ENCODE data around the gene ARHGEF1. TPM values are rescaled to one million over a fixed set of nuclear protein-coding genes. Genes with fewer than 3 reads are reported as not detected.

The ARHGEF1 gene
- total RNA-seq, 6 experiments from 2014 or later: 63.8 to 73.3 (median 68.2) TPM

DNA sequence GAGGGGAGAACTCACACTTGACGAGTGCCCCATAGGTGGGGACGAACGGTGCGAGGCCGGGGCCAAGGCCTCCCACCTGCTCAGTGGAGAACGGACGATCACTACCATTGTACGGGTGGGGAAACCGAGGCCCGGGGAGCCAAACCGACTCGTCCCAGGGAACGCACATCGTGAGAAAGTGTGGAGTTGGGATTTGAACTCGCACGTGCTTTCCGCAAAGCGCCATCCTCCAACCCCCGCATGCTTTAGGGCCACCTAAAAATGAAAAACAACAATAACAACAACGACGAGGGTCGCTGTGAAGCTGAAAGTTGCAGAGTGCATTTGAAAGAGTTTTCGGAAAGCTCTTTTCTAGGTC, 458 bp downstream of the ARHGEF1 start:
- peaks cover 46% of the 10 kb centered on the region for H3K4me1 Mint-ChIP-seq (ENCODE audit: low read depth)
- no peak for DNase-seq
- H3K9me3 Mint-ChIP-seq: no peaks in the 10 kb centered on the region
- H3K27me3 Mint-ChIP-seq (ENCODE audit: insufficient read depth): peaks cover 6% of the 10 kb centered on the region
- TF ChIP-seq CTCF (IDR thresholded peaks at IDR 0.05): no peak
- H3K27ac Mint-ChIP-seq: peak overlapping the region; percentile 88
- peak overlapping the region; percentile 94 for H3K4me3 Mint-ChIP-seq
- peaks cover 5% of the 10 kb centered on the region; the same call in 1 of the 2 replicates for H3K36me3 Mint-ChIP-seq (ENCODE audit: low read depth)

DNA sequence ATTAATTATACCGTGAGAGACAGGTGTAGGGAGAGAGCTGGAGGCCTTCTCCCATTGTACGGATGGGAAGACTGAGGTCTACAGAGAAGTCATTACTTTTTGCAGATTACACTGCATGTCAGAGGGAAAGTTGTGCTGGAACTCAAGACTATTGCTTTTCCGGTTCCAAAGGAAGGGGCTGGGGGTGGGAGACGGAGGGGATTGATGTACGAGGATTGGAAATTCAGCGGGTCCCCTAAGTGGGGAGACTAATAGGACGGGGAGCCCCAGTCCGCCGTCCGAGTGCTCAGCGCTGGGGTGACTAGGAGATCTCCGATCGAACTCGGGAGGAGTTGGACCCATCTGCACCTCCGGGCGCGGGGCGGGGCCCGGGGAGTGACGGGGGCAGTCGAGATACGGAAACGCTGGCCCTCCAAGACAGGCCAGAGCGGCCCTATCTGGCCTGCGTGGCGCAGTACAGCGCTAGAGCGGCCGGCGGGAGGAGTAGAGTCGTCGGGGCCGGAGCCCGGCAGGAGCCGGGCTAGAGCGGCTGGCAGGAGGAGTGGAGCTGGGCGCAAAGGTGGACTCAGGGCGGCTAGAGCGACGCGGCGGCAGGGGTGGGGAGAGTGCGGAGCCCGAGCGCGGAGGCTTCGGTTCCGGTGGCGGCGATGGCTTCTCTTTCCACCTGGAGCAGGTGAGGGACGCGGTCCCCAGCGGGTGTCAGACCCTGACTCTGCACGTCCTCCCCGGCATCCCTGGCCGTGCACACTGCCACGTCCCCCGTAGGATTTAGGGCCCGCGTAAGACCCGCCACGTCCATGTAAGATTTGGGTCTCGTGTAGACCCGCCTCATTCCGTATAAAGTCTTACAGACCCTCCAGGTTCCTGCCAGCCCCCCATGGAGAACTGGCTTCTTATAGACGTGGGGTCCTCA, 1.1 kb downstream of the ARHGEF1 start:
- H3K9me3 Mint-ChIP-seq: no peaks in the 10 kb centered on the region
- peaks cover 47% of the 10 kb centered on the region for H3K4me1 Mint-ChIP-seq (ENCODE audit: low read depth)
- H3K27ac Mint-ChIP-seq: peak overlapping the region; percentile 88
- TF ChIP-seq CTCF (IDR thresholded peaks at IDR 0.05): 0 out of 2 replicates have a peak, but pooled peaks have one; percentile 12
- DNase-seq: peak; percentile 97
- H3K36me3 Mint-ChIP-seq (ENCODE audit: low read depth): peaks cover 5% of the 10 kb centered on the region; the same call in 1 of the 2 replicates
- peaks cover 6% of the 10 kb centered on the region for H3K27me3 Mint-ChIP-seq (ENCODE audit: insufficient read depth)
- peak overlapping the region; percentile 94 for H3K4me3 Mint-ChIP-seq

DNA sequence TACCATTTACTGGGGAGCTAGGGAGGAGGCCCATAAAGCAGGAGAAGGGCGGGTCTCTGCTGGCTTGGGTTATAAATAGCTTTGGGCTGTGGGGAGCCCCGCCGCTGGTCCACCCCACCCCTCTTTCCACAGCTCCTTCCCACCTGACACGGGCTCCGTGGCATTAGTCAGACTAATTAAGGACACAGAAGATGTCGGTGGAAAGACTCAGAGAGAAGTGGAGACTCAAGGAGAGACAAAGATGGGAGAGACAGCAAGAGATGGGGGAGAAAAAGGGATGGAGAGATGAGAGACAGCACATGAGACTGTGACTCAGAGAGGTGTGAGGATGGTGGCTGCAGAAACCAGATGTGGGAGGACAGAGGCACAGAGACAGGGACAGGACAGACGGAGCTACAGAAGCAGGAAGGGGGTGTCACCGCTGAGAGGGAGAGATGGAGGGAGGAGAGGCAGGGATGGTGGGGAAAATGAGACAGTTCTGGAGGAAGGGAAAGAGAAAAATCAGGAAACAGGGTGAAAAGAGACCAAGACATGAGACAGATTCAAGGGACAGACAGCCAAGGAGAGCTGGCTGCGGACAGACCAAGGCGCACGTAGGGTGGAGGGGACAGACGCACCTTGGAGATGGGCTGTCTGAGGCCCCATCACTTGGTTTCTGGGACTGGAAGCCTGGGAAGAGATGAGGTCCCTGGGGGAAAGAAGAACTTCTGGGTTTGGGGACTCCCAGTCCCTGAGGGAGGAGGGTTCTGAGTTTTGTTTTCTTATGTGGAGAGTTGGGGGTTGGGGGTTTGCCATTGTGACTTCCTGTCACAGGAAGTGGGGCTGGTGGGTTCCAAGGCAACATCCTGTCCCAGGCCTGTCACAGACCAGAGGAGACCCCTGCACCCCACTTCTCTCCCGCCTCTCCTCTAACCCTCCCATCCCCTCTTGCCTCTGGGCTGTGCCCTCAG, 4.1 kb downstream of the ARHGEF1 start:
- H3K9me3 Mint-ChIP-seq: no peaks in the 10 kb centered on the region
- H3K36me3 Mint-ChIP-seq (ENCODE audit: low read depth): peaks cover 5% of the 10 kb centered on the region; the same call in 1 of the 2 replicates
- TF ChIP-seq CTCF (IDR thresholded peaks at IDR 0.05): no peak
- peak overlapping the region; percentile 40 for H3K4me3 Mint-ChIP-seq
- peak overlapping the region; percentile 73 for H3K27ac Mint-ChIP-seq
- no peak for DNase-seq
- peaks cover 46% of the 10 kb centered on the region for H3K4me1 Mint-ChIP-seq (ENCODE audit: low read depth)
- peaks cover 3% of the 10 kb centered on the region for H3K27me3 Mint-ChIP-seq (ENCODE audit: insufficient read depth)

DNA sequence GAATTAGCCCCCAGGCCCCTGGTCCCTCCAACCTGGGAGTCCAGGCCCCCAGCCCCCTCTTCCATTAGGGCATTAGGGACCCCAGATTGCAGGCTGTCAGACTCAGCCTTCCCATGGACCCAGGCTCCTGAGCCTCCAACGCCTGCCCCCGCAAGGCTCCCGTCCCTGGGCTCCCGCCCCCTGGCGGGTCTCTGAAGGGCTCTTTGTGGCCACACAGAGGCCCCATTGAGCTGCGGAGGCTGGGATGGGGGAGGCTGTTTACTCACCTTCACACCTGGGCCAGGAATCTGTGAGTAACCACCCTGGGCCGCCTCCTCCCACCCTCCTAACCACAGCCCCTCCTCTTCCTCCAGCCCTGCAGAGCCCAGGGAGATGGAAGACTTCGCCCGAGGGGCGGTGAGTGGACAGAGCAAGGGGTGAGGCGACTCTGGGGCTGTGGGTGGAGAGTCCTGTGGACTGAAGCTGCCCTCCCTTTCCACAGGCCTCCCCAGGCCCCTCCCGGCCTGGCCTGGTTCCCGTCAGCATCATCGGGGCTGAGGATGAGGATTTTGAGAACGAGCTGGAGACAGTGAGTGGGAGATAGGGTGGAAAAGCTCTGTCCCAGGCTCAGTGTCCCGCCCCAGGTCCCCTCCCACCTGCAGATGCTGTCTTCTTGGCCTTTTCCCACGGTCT, 4.9 kb downstream of the ARHGEF1 start:
- Mint-ChIP-seq H3K27ac (peak overlapping the region; percentile 61), H3K9me3 (no peaks in the 10 kb centered on the region), H3K4me1 (ENCODE audit: low read depth) (peaks cover 38% of the 10 kb centered on the region), H3K4me3 (no peak overlapping the region), H3K27me3 (ENCODE audit: insufficient read depth) (no peaks in the 10 kb centered on the region; the same call in 1 of the 2 replicates), H3K36me3 (ENCODE audit: low read depth) (peaks cover 5% of the 10 kb centered on the region; the same call in 1 of the 2 replicates)
- 0 out of 2 replicates have a peak, but pooled peaks have one; percentile 9 for TF ChIP-seq CTCF (IDR thresholded peaks at IDR 0.05)
- DNase-seq: peak; percentile 62

DNA sequence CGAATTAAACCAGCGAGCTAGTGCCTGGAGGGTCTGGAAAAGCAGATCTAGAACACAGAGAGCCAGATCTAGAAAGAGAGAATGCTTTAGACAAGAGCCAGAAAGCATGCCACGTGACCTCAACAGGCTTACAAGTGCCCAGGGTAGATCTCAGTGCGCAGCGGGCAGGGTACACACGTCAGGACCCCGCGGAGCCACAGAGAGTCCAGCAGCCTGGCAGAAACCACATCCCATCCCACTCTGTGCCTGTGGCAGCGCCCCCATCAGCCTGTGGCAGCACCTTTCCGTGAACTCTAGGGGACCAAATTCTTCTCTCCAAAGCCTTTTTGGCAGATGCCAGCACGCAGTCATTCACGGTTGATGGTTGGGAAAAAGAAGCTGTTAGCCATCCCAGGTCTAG, 5.9 kb downstream of the ARHGEF1 start:
- H3K27ac Mint-ChIP-seq: no peak overlapping the region
- no peak for DNase-seq
- no peaks in the 10 kb centered on the region; the same call in 1 of the 2 replicates for H3K27me3 Mint-ChIP-seq (ENCODE audit: insufficient read depth)
- TF ChIP-seq CTCF (IDR thresholded peaks at IDR 0.05): peak; percentile 26
- H3K36me3 Mint-ChIP-seq (ENCODE audit: low read depth): no peaks in the 10 kb centered on the region; the same call in 1 of the 2 replicates
- peaks cover 33% of the 10 kb centered on the region for H3K4me1 Mint-ChIP-seq (ENCODE audit: low read depth)
- no peak overlapping the region for H3K4me3 Mint-ChIP-seq
- H3K9me3 Mint-ChIP-seq: no peaks in the 10 kb centered on the region
